Astrocyte (in vitro differentiated cells and primary cell): ENCODE results near the gene VKORC1L1.

Experiments used
- EZH2 ChIP-seq: IDR thresholded peaks from 2 replicates; pipeline ENCODE4 v1.6.1; 2012; ENCODE audit warnings: mild to moderate bottlenecking, low read length, inconsistent platforms; ENCODE audit not compliant: insufficient read depth
- TF ChIP-seq, protein P1 (sequence below): IDR thresholded peaks from 2 replicates; pipeline ENCODE4 v1.5.1; 2011; ENCODE audit warnings: low read depth, mild to moderate bottlenecking, inconsistent platforms, low read length, moderate library complexity; ENCODE audit not compliant: insufficient read depth

DNA sequence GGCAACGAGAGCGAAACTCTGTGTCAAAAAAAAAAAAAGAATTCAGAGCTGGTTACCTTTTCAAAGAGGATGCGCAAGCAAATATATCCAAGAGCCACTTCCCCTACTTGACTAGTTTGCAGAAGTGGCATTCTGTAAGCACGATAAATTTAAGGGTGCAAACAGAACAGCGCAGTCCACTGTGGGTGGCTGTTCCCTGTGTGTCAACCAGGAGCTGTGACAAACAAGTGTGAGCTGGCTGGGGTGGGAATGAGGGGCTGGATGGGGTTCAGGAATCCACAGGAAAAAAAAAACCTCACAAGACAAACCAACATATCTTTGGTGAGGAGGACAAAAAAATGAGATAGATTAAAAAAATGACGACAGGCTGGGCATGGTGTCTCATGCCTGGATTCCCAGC is 93.3 kb downstream of the VKORC1L1 start:
- no peak for TF ChIP-seq EZH2
- TF ChIP-seq, protein P1, sequence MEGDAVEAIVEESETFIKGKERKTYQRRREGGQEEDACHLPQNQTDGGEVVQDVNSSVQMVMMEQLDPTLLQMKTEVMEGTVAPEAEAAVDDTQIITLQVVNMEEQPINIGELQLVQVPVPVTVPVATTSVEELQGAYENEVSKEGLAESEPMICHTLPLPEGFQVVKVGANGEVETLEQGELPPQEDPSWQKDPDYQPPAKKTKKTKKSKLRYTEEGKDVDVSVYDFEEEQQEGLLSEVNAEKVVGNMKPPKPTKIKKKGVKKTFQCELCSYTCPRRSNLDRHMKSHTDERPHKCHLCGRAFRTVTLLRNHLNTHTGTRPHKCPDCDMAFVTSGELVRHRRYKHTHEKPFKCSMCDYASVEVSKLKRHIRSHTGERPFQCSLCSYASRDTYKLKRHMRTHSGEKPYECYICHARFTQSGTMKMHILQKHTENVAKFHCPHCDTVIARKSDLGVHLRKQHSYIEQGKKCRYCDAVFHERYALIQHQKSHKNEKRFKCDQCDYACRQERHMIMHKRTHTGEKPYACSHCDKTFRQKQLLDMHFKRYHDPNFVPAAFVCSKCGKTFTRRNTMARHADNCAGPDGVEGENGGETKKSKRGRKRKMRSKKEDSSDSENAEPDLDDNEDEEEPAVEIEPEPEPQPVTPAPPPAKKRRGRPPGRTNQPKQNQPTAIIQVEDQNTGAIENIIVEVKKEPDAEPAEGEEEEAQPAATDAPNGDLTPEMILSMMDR: no peak
